ENCODE results near the gene CYP1A1.
"Not testable (repeated sequence)": the region's sequence is repeated elsewhere in the genome, so short reads cannot be mapped to it uniquely, and the experiment has no call there.

CYP1A1 gene

DNA sequence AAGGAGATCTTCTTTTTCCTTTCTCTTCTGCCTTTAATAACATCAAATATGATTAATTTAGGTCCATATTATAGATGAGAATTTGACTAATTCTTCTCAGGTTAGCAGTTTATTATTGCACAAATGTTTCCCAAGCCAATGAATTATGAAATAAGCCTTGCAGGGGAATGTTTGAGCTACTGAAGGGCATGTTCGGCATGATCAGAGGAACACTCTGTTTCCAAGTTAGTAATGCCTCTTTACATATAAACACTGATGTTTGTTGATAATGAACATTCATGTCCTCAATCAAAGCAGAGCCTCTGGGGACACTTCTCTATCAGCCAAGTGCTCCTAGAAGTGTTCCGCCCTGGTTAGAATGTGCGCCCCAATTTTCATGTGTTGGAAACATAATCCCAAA lies 10.0 kb upstream of the CYP1A1 start:
- no peak for DNase-seq

DNA sequence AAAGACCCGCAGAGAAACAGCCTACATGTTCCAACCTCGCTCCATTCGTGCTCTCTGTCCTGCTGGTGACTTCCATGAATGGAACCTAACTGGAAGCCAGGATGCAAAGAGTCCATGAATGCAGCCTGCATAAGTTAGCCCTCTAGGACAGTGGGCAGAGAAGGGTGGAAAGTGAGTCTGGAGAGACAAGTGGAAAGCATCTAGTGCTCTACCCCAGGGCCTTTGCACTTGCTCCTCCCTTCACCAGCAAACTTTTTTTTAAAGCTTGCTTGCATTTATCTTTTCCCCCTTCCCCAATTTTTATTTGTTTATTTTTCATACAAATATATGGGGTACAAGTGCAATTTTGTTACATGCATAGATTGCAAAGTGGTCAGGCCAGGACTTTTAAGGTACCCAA lies 7.9 kb upstream of the CYP1A1 start:
- no peak for DNase-seq

DNA sequence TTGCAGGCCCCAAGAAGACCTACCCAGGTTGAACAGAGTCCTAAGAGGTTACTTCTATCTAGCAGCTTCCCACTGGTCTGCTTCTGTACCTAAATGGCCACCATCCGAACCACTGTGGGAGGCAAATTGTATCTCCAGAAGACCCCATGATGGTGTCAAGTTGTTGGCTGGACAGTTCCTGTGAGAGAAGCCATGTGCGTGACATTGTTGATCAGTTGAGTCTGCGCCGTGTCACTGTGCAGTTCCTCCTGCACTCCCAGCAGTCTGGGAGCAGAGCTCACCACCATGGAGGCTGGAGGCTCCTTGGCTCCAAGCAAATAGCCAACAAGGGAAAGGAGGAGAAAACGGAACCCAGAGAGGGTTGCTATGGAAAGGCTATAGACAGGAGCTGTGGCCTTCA lies 7.5 kb upstream of the CYP1A1 start:
- DNase-seq: no peak

DNA sequence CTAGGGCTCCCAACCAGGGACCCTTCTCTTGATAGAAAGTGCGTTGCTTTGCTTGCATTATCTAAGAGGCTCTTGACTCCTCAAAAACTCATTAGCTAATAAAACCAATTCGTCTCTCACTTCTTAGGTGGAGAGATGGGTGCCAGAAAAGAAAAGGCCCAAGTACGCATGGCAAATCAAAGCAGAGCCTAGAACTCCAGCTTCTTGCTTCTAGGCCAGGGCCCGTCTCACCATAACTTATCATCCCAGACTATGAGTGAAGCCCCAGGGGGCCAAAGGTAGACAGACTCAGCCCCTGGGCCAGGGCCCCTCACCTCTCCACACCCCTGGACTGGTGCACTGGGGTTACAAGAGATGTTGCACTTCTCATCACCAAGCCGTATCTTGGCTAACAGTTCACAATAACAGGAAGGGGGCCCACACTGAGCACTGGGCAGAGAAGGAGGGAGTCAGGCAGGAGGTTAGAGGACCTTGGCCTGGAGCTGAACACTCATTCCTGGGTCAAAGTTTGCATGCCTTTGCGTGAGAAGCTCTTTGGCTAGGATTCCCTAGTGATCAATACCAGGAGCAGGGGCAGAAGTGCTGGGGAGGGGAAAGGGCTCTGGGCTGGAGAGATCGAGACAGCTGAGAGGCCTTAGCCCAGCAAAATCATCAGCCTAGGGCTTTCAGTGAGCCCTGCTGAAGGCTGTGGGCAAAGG lies 5.4 kb upstream of the CYP1A1 start:
- no peak for DNase-seq

DNA sequence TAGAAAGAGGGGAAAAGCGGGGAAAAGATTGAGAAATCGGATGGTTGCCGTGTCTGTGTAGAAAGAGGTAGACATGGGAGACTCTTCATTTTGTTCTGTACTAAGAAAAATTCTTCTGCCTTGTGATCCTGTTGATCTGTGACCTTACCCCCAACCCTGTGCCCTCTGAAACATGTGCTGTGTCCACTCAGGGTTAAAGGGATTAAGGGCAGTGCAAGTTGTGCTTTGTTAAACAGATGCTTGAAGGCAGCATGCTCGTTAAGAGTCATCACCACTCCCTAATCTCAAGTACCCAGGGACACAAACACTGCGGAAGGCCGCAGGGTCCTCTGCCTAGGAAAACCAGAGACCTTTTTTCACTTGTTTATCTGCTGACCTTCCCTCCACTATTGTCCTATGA lies 4.0 kb upstream of the CYP1A1 start:
- not testable (repeated sequence) for DNase-seq

DNA sequence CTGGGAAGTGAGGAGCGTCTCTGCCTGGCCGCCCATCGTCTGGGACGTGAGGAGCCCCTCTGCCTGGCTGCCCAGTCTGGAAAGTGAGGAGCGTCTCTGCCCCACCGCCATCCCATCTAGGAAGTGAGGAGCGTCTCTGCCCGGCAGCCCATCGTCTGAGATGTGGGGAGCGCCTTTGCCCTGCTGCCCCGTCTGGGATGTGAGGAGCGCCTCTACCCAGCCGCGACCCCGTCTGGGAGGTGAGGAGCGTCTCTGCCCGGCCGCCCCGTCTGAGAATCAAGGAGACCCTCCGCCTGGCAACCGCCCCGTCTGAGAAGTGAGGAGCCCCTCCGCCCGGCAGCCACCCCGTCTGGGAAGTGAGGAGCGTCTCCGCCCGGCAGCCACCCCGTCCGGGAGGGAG lies 3.4 kb upstream of the CYP1A1 start:
- not testable (repeated sequence) for DNase-seq

DNA sequence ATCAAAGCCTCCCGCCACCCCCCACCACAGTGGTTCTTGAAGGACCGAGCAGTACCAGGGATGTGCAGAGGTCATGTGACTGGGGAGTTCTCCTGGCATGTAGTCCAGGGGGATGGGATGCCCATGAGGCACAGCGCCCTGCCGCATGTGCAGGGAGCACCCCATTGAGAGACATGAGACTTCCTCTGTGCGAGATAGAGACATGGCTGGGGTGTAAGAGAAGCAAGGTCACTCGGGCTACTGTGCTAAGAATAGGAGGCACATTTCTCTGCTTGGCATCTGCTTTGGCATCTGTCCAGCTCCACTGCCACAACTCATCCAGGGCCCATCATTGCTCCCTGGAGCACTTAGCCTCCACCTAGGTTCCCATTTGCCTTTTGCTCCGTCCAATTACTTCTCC lies 2.4 kb upstream of the CYP1A1 start:
- peak in 1 of 2 experiments; percentile 2 for DNase-seq

DNA sequence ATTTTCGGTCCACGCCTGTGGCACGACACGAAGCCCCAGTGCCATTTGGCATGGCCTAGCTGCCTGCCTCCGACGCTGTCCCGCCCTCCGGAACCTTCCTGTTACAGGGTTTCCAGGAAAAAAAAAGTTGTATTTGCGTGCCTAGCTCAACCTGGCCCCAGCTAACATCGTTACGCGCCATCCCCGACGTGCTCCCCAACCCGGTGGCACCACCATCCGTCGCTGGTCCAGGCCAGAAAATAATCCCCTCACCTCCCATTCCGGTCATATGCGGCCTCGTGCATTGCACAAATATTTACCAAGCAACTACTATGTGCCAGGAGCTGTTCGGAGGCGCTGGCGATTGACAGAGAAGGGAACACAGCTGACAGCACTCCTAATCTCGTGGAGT lies 1.4 kb upstream of the CYP1A1 start:
- DNase-seq: no peak

DNA sequence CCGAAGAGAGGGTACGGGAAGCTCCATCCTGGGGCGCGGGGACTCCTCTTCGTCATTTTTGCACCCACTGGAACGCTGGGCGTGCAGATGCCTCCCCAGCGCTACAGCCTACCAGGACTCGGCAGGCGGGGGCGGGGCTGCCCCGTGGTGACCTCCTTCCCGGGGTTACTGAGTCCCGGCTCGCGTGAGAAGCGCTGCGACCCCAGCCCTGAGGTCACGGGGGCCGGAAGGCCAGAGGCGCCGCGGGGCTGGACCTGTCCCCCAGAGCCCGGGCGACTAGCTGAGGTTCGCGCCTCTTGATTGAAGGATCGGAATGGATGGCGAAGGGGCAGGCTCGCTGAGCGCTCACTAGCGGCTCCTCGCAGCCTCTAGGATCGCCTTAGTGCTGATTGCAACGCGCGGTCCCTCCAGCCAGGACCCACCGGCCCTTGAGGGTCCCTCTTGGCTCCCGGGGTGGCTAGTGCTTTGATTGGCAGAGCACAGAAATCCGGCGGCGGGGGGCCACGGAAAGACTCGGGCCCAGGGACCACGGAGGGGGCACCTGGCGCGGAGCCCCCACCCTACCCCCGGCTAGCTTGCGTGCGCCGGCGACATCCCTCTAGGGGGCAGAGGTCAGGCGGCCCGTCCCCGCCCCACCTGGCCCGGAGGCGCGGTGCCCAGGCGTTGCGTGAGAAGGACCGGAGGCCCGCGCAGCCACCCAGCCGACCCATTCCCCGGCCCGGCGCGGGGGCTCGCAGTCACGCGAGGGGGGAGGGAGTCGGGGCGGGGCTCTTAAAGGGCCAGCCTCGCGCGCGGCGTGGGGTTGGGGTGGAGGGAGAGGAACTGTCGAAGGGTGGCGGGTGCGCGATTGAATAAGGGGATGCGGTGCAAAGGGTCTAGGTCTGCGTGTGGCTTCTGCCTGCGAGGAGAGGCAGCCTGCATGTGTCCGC lies 781 bp upstream of the CYP1A1 start:
- DNase-seq: no peak

DNA sequence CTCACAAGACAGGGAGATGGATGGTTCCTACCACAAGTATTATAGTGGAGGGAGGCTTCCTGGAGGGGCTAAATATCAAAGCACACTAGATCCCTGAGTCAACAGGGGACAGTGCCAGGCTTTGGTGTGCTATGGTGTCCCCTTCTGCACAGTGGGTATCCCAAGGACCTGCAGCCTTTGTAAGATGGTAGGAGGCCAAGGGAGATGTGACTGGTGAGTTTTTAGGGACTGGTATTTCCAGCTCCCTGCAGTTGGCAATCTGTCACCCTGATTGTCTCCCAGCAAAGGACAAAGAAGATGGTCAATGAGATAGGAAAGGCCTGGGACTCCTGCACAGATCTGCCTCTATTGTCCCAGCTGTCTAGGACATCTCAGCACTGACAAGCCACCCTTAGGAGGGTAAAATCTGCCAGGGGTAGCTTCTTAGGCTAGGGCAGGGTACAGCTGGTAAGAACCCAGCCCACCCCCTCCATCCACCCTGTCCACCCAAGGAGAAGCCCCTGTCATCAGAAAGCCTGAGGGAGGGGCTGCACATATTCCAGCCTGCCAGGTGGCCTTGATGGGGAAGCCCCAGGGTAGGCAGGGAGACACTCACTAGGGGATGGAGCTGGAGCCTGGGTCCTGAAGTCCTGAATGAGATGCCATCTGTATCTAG lies 631 bp downstream of the CYP1A1 start:
- DNase-seq: no peak

DNA sequence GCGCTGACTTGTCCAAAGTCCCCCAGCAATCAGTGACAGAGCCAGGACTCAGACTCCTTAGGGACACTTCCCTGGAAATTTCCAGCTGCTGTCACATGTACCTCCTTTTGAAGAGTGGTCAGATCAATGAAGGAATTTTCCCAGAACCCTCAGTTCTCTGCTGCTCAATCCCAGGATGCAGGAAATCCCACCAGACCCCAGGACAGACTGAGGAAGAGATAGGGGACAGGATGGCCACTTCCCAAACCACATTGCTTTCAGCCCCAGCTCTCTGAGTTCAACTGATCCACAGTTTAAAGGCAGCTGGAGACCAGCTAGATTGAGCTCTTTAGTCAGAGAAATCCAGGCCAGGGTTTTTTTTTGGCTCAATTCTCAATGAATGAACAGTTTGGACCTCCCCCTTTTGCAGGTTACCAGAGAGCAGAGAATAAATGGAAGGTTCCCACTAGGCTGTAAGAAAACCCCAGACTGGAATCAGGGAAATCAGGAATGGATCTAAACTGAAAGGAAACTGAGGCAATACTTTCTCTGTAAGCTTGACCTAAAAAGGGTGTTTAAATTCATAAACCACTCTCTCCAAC lies 1.5 kb downstream of the CYP1A1 start:
- DNase-seq: peak; percentile 12 to 24

DNA sequence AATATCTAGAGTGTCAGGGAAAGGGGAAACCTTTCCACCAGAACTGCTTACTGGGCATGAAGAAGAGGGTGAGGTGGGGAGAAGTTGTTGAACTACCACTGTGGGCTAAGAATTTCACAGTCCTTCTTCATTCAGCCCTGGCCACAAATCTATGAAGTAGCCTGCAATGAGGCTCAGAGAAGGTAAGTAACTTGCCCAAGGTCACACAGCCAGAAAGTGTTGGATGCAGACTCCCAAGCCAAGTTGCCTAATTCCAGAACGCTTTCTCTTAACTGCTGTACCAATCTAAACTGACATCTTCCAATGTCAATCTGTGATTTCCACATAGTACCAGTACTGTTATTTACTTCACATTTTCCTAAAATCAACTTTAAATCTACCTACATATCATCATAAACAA lies 2.1 kb downstream of the CYP1A1 start:
- DNase-seq: no peak

DNA sequence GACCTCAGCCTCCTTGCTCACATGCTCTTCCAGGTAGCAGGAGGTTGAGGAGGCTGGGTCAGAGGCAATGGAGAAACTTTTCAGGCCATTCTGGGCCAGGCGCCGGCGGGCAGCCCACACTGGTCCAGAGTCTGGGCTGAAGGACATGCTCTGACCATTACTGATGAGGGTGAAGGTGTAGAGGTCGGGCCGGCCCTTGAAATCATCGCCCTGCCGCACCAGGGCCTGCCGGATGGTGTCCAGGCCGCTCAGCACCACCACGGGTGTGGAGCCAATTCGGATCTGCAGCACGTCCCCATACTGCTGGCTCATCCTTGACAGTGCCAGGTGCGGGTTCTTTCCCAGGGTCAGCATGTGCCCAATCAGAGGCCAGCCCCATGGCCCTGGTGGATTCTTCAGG lies 2.7 kb downstream of the CYP1A1 start:
- DNase-seq: no peak

DNA sequence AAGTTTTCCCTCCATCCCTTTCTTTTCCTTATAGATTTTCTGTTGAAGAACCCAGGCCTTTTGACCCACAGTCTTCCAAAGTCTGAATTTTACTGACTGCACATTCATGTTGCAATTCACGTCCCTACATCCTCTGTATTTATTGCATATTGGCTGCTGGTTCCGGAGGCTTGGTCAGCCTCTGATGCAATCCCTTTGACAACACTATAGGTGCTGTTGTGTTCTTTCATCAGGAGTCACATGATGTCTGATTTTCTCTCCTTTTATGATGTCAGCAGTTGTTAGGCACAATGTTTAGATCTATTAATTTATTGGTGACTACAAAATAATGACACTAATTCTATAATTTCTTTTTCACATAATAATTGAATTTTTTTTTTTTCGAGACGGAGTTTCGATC lies 8.7 kb downstream of the CYP1A1 start:
- no peak for DNase-seq

DNA sequence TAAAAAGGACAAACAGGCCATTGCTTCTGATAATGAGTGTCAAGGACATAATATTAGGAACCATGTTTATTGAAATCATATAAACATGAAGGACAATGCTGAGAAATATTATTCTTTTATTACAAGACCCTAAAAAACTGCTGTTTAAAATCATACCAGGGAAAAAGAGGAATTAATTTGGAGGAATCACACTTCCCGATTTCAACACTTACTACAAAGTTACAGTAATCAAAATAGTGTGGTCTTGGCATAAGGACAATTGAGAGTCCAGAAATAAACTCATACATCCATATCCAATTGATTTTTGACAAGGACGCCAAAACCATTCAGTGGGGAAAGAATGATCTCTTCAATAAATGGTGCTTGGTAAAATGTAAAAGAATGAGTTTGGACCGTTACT lies 13.0 kb downstream of the CYP1A1 start:
- DNase-seq: no peak

DNA sequence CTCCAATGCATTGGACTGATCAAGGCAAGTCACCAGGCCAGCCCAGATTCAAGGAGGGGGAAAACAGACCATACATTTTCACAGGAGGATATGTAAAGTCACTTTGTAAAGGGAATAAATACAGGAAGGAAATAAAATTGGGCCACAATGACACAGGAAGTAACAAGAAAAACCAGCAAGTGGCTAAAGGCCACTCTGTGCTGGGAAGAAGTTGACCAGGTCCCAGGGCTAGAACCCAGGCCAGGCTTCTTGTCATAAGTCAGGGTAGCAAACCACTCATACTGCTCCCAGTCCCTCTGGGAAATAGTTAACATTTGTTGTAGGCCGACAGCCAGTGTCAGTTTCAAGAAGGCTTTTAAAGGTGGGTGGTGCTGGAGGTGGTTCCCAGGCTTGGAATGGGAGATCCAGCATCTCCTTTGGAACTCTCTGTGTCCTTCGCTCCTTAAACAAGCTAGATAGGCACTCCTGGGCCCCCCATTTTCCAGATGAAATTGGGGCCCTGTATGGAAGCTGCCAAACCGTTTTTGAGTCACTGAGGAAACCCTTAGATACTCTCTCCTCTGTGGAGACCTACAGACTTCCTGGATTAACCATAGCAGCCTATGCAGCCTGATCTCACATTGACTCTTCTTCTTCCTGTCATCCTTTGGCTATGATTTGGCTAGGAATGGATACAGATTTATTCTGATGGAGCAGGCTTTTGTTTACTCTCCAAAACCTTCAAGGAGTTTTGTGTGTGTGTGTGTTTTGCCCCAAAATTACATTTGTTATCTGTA lies 14.8 kb downstream of the CYP1A1 start:
- DNase-seq: no peak

DNA sequence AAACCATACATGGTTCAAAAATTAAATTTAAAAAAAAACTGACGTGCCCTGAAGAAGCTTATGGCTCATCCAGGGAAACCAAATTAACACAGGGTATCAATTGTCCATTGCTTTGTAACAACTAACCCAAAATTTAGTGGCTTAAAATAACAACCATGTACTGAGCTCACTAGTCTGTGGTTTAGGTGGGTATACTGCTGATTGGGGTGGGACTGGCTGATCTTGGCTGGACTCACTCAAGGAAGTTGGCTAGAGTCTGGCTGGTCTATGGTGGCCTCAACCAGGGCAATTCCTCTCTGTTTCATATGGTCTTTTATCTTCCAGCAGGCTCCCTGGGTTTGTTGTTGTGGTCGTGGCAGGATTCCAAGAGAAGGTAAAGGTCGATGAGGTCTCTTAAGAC lies 15.4 kb downstream of the CYP1A1 start:
- no peak for DNase-seq

DNA sequence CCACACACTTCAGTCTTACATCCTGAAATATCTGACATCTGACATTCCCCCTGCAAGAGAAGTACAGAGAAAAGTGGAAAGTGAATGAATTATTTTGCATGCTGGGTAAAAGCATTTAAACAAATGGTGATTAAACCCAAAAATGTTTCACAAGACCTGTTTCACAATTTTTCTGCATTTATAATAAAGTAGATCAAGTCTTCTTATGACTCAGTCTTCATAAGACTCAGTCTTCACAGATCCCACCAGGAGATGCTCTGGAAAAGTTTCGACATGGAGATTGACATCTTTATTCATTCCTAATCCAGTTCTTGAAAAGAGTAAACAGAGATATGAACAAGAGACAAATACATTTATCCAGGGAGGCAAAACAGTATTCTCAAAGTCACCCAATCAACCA lies 16.3 kb downstream of the CYP1A1 start:
- no peak for DNase-seq

DNA sequence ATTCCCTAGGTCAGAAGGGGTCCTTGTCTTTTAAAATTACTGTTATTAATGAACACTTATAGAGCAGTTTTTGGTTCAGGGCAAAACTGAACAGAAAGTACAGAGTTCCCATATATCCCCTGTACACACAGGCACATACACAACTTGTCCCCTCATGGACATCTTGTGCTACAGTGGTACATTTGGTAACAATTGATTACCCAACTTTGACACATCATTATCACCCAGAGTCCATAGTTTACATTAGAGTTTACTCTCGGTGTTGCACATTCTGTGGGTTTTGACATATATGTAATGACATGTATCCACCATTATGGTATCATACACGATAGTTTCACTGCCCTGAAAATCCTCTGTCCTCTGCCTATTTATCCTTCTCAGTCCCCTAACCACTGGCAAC lies 28.5 kb downstream of the CYP1A1 start:
- DNase-seq: no peak

DNA sequence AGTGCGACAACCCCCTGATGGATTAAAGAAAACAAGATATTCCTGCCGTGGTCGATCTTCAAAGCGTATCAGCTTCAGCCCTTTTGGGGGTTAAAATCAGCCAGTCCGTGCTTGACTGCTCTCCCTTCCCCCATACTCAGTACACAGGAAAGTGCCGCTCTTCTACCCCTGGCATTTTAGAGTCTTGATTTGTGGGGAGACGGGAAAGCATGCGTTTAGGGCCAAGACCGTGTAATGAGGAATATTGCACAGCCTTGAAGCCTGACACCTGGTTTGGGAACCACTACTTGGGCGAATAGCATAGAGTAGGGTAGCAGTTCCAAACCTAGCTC lies 29.0 kb downstream of the CYP1A1 start:
- no peak for DNase-seq

DNA sequence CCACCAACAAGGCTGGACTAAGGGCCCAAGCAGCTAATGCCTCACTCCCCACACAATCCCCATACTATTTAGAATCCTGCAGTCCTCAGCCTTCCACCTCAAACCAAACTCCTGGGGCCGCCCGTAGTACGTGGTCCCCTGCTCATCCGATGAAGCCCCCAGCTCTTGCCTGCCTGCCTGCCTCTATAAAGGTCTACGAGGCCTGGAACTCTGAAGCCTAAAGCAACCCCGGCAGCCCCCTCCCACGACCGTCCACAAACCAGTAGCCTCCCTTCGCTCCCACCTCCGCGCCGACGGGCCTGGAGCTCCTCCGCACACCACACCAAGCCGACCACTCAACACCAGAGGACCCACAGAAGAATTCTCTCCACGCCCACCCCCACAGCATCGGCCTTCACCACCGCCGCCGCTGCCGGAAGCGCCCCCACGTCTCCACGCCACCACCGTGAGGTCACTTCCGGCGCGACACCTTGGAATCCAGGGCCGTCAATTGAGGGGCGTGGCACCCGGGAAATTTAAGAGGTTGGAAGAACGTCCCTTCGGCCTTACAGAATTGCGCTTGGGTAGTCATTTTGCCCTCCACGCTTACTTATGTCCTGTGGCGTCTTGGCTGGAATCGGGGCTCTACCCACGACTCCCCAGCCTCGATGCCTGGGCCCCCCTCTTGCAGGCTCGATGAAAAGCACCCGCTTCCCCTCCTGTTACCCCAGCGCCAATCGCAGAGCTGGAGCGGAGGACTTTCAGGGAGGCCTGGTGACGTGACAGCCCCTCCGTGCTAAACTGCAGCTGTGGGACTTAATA lies 29.5 kb downstream of the CYP1A1 start, which contains the start of gene EDC3:
Gene EDC3, minus strand, starts transcription at position 428 of the 801 bp plus-strand sequence. CDS start 20,900 bp downstream, outside the sequence.
- peak; percentile 64 to 79 for DNase-seq

DNA sequence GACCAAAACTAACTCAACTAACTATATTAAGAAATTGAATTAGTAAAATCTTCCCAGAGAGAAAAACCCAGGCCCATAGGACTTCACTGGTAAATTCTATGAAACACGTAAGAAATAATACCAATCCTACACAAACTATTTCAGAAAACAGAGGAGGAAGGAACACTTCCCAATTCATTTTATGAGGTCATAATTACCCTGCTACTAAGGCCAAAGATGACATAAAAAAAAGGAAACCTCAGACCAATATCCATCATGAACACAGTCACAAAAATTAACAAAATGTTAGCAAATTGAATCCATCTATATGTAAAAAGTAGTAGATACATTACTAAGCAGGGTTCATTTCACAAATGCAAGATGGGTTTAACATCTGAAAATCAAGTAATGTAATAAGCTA lies 33.0 kb downstream of the CYP1A1 start:
- DNase-seq: no peak

Measured in NCI-H446 (cell line).